NB4 (cell line): ENCODE data around the gene CCNE1.

ENCODE experiments used
- CTCF ChIP-seq: IDR thresholded peaks from one replicate; pipeline ENCODE4 v1.5.1; 2012; ENCODE audit warnings: low read depth, low read length
- MYC ChIP-seq: IDR thresholded peaks from 2 replicates; pipeline ENCODE4 v1.6.1; 2011; ENCODE audit warnings: low read depth, low read length
- POLR2A ChIP-seq: IDR thresholded peaks from 2 replicates; pipeline ENCODE4 v1.6.1; 2011; ENCODE audit warnings: mild to moderate bottlenecking; ENCODE audit not compliant: insufficient read length; ENCODE audit errors: extremely low read depth
- TF ChIP-seq, protein P1 (sequence below): IDR thresholded peaks from 2 replicates; pipeline ENCODE4 v1.6.1; 2011; ENCODE audit warnings: low read depth, low read length

DNA sequence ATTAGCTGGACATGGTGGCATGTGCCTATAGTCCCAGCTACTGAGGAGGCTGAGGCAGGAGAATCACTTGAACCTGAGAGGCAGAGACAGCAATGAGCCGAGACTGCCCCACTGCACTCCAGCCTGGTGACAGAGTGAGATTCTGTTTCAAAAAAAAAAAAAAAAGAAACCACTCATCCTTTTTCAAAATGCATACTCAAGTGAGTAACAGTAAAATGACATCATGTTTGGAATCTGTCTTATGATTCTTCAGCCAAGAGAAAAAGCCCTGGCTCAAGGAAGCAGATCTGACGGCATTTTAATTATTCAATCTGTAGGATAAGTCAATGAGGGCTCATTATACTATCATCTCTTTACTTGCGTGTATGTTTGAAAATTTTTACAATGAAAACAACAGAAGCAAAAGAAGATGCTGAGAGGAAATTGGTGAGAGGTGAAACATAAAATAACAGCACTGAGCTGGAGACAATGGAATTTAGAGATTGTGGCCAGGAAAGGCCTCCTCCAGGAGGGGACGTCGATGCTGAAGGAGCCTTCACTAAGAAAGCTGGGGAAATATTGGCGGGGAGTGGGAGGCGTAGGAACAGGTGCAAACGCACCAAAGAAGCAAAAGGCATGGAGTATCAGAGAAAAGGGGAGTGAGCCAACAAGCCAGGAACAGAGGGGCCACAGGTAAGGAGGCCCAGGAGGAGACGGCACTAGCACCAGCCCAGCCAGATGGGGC is 12.9 kb upstream of the CCNE1 start:
- TF ChIP-seq, protein P1, sequence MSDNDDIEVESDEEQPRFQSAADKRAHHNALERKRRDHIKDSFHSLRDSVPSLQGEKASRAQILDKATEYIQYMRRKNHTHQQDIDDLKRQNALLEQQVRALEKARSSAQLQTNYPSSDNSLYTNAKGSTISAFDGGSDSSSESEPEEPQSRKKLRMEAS = no peak
- TF ChIP-seq CTCF (no peak), POLR2A (no peak), MYC (no peak)
